Activated CD4-positive, alpha-beta T cell treated with anti-CD3 and anti-CD28 coated beads, Interleukin-2, amount 10 ng/mL, durations not matched to agents 24 days and 14 days (primary cell): Measurements from ENCODE around the gene CENPU. TPM values are rescaled to one million over a fixed set of nuclear protein-coding genes. Genes with fewer than 3 reads are reported as not detected.

Experiments used
- DNase-seq: peaks from one replicate; pipeline ENCODE4 v3.0.0; 2022
- H3K27ac Mint-ChIP-seq: one replicate; pipeline ENCODE4 v1.8.0; 2022; ENCODE audit warnings: mild to moderate bottlenecking, mixed read lengths
- H3K27me3 Mint-ChIP-seq: one replicate; pipeline ENCODE4 v1.8.0; 2022; ENCODE audit warnings: mixed read lengths
- H3K36me3 Mint-ChIP-seq: one replicate; pipeline ENCODE4 v1.8.0; 2022; ENCODE audit warnings: low read depth, mild to moderate bottlenecking, mixed read lengths
- H3K4me1 Mint-ChIP-seq: one replicate; pipeline ENCODE4 v1.8.0; 2021; ENCODE audit warnings: mixed read lengths
- H3K4me3 Mint-ChIP-seq: one replicate; pipeline ENCODE4 v1.8.0; 2022; ENCODE audit warnings: mild to moderate bottlenecking, moderate library complexity, mixed read lengths
- H3K9me3 Mint-ChIP-seq: one replicate; pipeline ENCODE4 v1.8.0; 2021; ENCODE audit warnings: mixed read lengths
- intact Hi-C: fragments of 100-400 bp; cut with micrococcal nuclease; formaldehyde crosslinking; loops from one replicate; pipeline ENCODE4 v1.15.1; 2023
- total RNA-seq: library from RNA; stranded (reverse); gene quantifications from 2 replicates; pipeline ENCODE4 v1.2.3, GENCODE V29; 2022

CENPU gene
- total RNA-seq, 1 donor from 2014 or later, result 71.7 TPM

- H3K27me3 Mint-ChIP-seq, result no peaks in the 10 kb centered on the region
- no peak overlapping the region for H3K4me3 Mint-ChIP-seq
- DNase-seq, result no peak
- intact Hi-C loops, result no loop called here
- no peak overlapping the region for H3K27ac Mint-ChIP-seq
- H3K4me1 Mint-ChIP-seq, result peaks cover 17% of the 10 kb centered on the region
- peaks cover 56% of the 10 kb centered on the region for H3K36me3 Mint-ChIP-seq
- H3K9me3 Mint-ChIP-seq, result no peaks in the 10 kb centered on the region
These were observed 30.7 kb upstream of the CENPU start for GRCh38 chr4:184764601-184765000.

- intact Hi-C loops, result loop anchor here (2.0 kb wide), 1 partner anchor 86 kb away; no protein-coding TSS in a partner anchor
- peak overlapping the region; percentile 31 for H3K27ac Mint-ChIP-seq
- H3K9me3 Mint-ChIP-seq, result peaks cover 6% of the 10 kb centered on the region
- peaks cover 61% of the 10 kb centered on the region for H3K36me3 Mint-ChIP-seq
- no peak overlapping the region for H3K4me3 Mint-ChIP-seq
- DNase-seq, result no peak
- H3K27me3 Mint-ChIP-seq, result no peaks in the 10 kb centered on the region
- peaks cover 19% of the 10 kb centered on the region for H3K4me1 Mint-ChIP-seq
These were observed 29.4 kb upstream of the CENPU start for GRCh38 chr4:184763150-184763780.

- H3K27me3 Mint-ChIP-seq, result no peaks in the 10 kb centered on the region
These were observed 28.2 kb upstream of the CENPU start for GRCh38 chr4:184762100-184762499.

GRCh38 chr4:184760681-184761080 lies 26.8 kb upstream of the CENPU start:
- H3K4me3 Mint-ChIP-seq, result no peak overlapping the region
- intact Hi-C loops, result no loop called here
- H3K4me1 Mint-ChIP-seq, result peaks cover 19% of the 10 kb centered on the region
- no peaks in the 10 kb centered on the region for H3K27me3 Mint-ChIP-seq
- peaks cover 6% of the 10 kb centered on the region for H3K9me3 Mint-ChIP-seq
- peak overlapping the region; percentile 29 for H3K27ac Mint-ChIP-seq
- H3K36me3 Mint-ChIP-seq, result peaks cover 50% of the 10 kb centered on the region
- DNase-seq, result no peak

More at GRCh38 chr4:184762100-184762499, 28.2 kb upstream of the CENPU start:
- intact Hi-C loops, result loop anchor here (1.0 to 2.0 kb wide), 5 partner anchors 28 to 494 kb away; partner anchors contain the start of gene CENPU
- peaks cover 6% of the 10 kb centered on the region for H3K9me3 Mint-ChIP-seq
- peak overlapping the region; percentile 71 for H3K4me3 Mint-ChIP-seq
- peak overlapping the region; percentile 93 for H3K27ac Mint-ChIP-seq
- H3K4me1 Mint-ChIP-seq, result peaks cover 19% of the 10 kb centered on the region
- DNase-seq, result peak; percentile 90
- peaks cover 56% of the 10 kb centered on the region for H3K36me3 Mint-ChIP-seq

- Mint-ChIP-seq H3K27me3 (no peaks in the 10 kb centered on the region), H3K36me3 (peaks cover 58% of the 10 kb centered on the region), H3K9me3 (peaks cover 6% of the 10 kb centered on the region), H3K27ac (no peak overlapping the region), H3K4me3 (no peak overlapping the region), H3K4me1 (peaks cover 14% of the 10 kb centered on the region)
- intact Hi-C loops, result no loop called here
- no peak for DNase-seq
These were observed 23.9 kb upstream of the CENPU start for GRCh38 chr4:184757810-184758209.

GRCh38 chr4:184756399-184756798 lies 22.5 kb upstream of the CENPU start:
- Mint-ChIP-seq H3K4me3 (no peak overlapping the region), H3K27me3 (no peaks in the 10 kb centered on the region), H3K4me1 (peaks cover 6% of the 10 kb centered on the region), H3K36me3 (peaks cover 48% of the 10 kb centered on the region), H3K27ac (no peak overlapping the region), H3K9me3 (peaks cover 6% of the 10 kb centered on the region)
- intact Hi-C loops, result no loop called here
- no peak for DNase-seq

- peaks cover 39% of the 10 kb centered on the region for H3K36me3 Mint-ChIP-seq
- H3K27me3 Mint-ChIP-seq, result no peaks in the 10 kb centered on the region
- no peak overlapping the region for H3K27ac Mint-ChIP-seq
- intact Hi-C loops, result no loop called here
- no peak overlapping the region for H3K4me3 Mint-ChIP-seq
- peaks cover 8% of the 10 kb centered on the region for H3K4me1 Mint-ChIP-seq
- peaks cover 6% of the 10 kb centered on the region for H3K9me3 Mint-ChIP-seq
- DNase-seq, result no peak
These were observed 21.4 kb upstream of the CENPU start for GRCh38 chr4:184755278-184755677.

GRCh38 chr4:184752496-184753275 lies 18.8 kb upstream of the CENPU start:
- no peaks in the 10 kb centered on the region for H3K27me3 Mint-ChIP-seq
- no peak overlapping the region for H3K4me3 Mint-ChIP-seq
- no peak overlapping the region for H3K27ac Mint-ChIP-seq
- no peak for DNase-seq
- H3K36me3 Mint-ChIP-seq, result peaks cover 24% of the 10 kb centered on the region
- H3K9me3 Mint-ChIP-seq, result no peaks in the 10 kb centered on the region
- peaks cover 7% of the 10 kb centered on the region for H3K4me1 Mint-ChIP-seq
- intact Hi-C loops, result no loop called here

GRCh38 chr4:184751585-184751956 lies 17.7 kb upstream of the CENPU start:
- Mint-ChIP-seq H3K27ac (peak overlapping the region; percentile 10), H3K4me1 (peaks cover 7% of the 10 kb centered on the region)
- intact Hi-C loops, result no loop called here

GRCh38 chr4:184750926-184751584 lies 17.2 kb upstream of the CENPU start:
- Mint-ChIP-seq H3K9me3 (no peaks in the 10 kb centered on the region), H3K36me3 (peaks cover 18% of the 10 kb centered on the region), H3K4me3 (no peak overlapping the region), H3K27me3 (no peaks in the 10 kb centered on the region), H3K27ac (peak overlapping the region; percentile 10), H3K4me1 (peaks cover 12% of the 10 kb centered on the region)
- intact Hi-C loops, result no loop called here
- DNase-seq, result no peak

More at GRCh38 chr4:184751585-184751956, 17.7 kb upstream of the CENPU start:
- Mint-ChIP-seq H3K27me3 (no peaks in the 10 kb centered on the region), H3K9me3 (no peaks in the 10 kb centered on the region), H3K4me3 (no peak overlapping the region), H3K36me3 (peaks cover 18% of the 10 kb centered on the region)
- no peak for DNase-seq

GRCh38 chr4:184748251-184748652 lies 14.4 kb upstream of the CENPU start:
- no peak for DNase-seq
- H3K27me3 Mint-ChIP-seq, result no peaks in the 10 kb centered on the region
- peaks cover 2% of the 10 kb centered on the region for H3K36me3 Mint-ChIP-seq
- peaks cover 15% of the 10 kb centered on the region for H3K4me1 Mint-ChIP-seq
- no peaks in the 10 kb centered on the region for H3K9me3 Mint-ChIP-seq
- no peak overlapping the region for H3K4me3 Mint-ChIP-seq
- intact Hi-C loops, result loop anchor here (5.0 kb wide), 2 partner anchors 74 to 259 kb away; no protein-coding TSS in a partner anchor
- no peak overlapping the region for H3K27ac Mint-ChIP-seq

- H3K4me3 Mint-ChIP-seq, result no peak overlapping the region
- H3K36me3 Mint-ChIP-seq, result peaks cover under 1% of the 10 kb centered on the region
These were observed 13.3 kb upstream of the CENPU start for GRCh38 chr4:184747034-184747830.

More at GRCh38 chr4:184747034-184747830, 13.3 kb upstream of the CENPU start:
- intact Hi-C loops, result loop anchor here (5.0 kb wide), 2 partner anchors 75 to 260 kb away; no protein-coding TSS in a partner anchor
- Mint-ChIP-seq H3K4me1 (peaks cover 16% of the 10 kb centered on the region), H3K9me3 (no peaks in the 10 kb centered on the region), H3K27me3 (peaks cover under 1% of the 10 kb centered on the region), H3K27ac (no peak overlapping the region)
- DNase-seq, result no peak
